Measurements from ENCODE around the gene NF2.

DNA sequence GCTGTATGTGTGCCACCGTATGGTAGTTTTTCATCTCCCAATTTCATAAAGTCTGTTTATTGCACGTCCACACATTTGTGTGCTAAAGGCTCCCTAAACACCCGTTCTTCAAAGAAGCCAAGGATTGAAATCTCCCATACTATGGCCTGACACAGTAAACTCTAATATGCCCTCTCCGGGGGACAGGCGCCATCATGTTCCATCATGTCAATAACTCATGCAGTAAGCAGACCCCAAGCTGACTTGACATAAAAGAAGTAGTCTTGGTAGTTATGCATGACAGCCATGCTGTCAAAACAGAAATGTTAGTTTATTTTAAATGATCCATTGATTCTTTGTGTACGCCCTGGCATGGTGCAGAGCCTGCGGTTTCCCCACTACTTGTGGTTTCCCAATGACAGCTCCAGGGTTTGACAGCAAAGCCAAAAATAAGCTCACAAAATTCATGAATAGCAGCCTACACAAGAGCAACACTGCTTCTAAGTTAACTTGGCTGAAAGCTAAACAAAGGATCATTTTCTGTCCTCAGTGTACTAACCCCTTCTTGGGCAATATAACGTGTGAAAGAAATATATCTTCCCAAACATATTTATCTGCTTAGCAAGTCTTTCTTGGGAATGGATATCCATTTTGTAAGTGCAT lies 59.9 kb downstream of the NF2 start:
- TF ChIP-seq GATA3 (IDR thresholded peaks at IDR 0.05; ENCODE audit: borderline replicate concordance), result no peak
- TF ChIP-seq ESRRA (IDR thresholded peaks at IDR 0.05; ENCODE audit: borderline replicate concordance, low read length), result no peak
- TF ChIP-seq, protein P1, sequence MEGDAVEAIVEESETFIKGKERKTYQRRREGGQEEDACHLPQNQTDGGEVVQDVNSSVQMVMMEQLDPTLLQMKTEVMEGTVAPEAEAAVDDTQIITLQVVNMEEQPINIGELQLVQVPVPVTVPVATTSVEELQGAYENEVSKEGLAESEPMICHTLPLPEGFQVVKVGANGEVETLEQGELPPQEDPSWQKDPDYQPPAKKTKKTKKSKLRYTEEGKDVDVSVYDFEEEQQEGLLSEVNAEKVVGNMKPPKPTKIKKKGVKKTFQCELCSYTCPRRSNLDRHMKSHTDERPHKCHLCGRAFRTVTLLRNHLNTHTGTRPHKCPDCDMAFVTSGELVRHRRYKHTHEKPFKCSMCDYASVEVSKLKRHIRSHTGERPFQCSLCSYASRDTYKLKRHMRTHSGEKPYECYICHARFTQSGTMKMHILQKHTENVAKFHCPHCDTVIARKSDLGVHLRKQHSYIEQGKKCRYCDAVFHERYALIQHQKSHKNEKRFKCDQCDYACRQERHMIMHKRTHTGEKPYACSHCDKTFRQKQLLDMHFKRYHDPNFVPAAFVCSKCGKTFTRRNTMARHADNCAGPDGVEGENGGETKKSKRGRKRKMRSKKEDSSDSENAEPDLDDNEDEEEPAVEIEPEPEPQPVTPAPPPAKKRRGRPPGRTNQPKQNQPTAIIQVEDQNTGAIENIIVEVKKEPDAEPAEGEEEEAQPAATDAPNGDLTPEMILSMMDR (IDR thresholded peaks at IDR 0.05), result no peak
- no peak for TF ChIP-seq PHF8 (IDR thresholded peaks at IDR 0.05; ENCODE audit: borderline replicate concordance, low read depth)
- TF ChIP-seq POLR2A (IDR thresholded peaks at IDR 0.05; ENCODE audit: low read length), result no peak
- TF ChIP-seq, protein P2, sequence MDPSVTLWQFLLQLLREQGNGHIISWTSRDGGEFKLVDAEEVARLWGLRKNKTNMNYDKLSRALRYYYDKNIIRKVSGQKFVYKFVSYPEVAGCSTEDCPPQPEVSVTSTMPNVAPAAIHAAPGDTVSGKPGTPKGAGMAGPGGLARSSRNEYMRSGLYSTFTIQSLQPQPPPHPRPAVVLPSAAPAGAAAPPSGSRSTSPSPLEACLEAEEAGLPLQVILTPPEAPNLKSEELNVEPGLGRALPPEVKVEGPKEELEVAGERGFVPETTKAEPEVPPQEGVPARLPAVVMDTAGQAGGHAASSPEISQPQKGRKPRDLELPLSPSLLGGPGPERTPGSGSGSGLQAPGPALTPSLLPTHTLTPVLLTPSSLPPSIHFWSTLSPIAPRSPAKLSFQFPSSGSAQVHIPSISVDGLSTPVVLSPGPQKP (IDR thresholded peaks at IDR 0.05; ENCODE audit: low read depth, low read length), result no peak
- no peak for TF ChIP-seq EP300 (IDR thresholded peaks at IDR 0.05)
- no peak for TF ChIP-seq MYC (IDR thresholded peaks at IDR 0.05; ENCODE audit: borderline replicate concordance, low read length)

Measured in A549 (cell line).